GM10248 (cell line): ENCODE results near the gene SYT2.
"Not testable (repeated sequence)": the region's sequence is repeated elsewhere in the genome, so short reads cannot be mapped to it uniquely, and the experiment has no call there.

ENCODE experiments used
- CTCF ChIA-PET: fragments of 300-600 bp; sonication (Branson Sonifier 250); formaldehyde crosslinking; extraction: SDS; loops from one replicate; lab custom pipeline; 2021; ENCODE audit warnings: antibody characterized with exemption; lab: Yijun Ruan, JAX
- POLR2A ChIA-PET: fragments of 350-650 bp; sonication (Branson Sonifier 250); formaldehyde crosslinking; extraction: SDS; loops from one replicate; lab custom pipeline; 2020; ENCODE audit warnings: antibody characterized with exemption; lab: Yijun Ruan, JAX
- DNase-seq: peaks from one replicate; pipeline ENCODE4 v3.0.0; 2012; ENCODE audit errors: extremely low spot score
- TF ChIP-seq, protein P1 (sequence below): IDR thresholded peaks from 2 replicates; pipeline ENCODE4 v1.5.1; 2012; ENCODE audit warnings: mild to moderate bottlenecking, low read depth; ENCODE audit errors: extremely low read depth, missing control alignments, control extremely low read depth

SYT2 gene

DNA sequence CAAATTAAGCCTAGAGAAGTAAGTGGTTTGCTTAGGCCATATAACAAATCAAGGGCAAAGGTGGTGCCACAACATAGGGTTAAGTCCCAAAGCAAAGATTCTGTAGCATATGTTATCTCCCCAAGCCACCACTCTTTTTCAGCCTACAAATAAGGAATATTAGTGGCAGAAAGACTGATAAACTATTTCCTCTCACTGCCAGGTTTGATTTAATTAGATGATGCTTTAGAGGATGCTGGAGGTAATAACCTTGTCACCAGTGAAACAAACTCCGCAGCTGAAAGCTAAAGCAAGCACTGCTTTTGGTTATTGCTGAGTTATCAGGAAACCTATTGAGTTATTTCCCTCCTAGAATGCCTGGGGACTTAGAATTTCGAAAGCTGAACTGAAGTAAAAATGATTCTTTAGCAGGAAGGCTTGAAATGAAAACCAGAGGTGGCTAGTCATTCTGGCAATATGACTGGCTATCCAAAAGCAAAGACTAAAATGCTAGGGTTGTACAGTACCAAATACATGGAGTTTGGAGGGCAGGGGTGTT is 145.2 kb downstream of the SYT2 start:
- DNase-seq = no peak
- POLR2A ChIA-PET = no interaction called here
- CTCF ChIA-PET = interaction anchor here (1.1 to 6.1 kb wide), 11 partner anchors 8 to 434 kb away, joined by 3 to 40 read pairs (median 4); no protein-coding TSS in a partner anchor
- TF ChIP-seq, protein P1, sequence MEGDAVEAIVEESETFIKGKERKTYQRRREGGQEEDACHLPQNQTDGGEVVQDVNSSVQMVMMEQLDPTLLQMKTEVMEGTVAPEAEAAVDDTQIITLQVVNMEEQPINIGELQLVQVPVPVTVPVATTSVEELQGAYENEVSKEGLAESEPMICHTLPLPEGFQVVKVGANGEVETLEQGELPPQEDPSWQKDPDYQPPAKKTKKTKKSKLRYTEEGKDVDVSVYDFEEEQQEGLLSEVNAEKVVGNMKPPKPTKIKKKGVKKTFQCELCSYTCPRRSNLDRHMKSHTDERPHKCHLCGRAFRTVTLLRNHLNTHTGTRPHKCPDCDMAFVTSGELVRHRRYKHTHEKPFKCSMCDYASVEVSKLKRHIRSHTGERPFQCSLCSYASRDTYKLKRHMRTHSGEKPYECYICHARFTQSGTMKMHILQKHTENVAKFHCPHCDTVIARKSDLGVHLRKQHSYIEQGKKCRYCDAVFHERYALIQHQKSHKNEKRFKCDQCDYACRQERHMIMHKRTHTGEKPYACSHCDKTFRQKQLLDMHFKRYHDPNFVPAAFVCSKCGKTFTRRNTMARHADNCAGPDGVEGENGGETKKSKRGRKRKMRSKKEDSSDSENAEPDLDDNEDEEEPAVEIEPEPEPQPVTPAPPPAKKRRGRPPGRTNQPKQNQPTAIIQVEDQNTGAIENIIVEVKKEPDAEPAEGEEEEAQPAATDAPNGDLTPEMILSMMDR = no peak

- POLR2A ChIA-PET = no interaction called here
- CTCF ChIA-PET = interaction anchor here (1.1 to 6.1 kb wide), 6 partner anchors 8 to 435 kb away, joined by 3 to 40 read pairs (median 4); no protein-coding TSS in a partner anchor
- DNase-seq = no peak
These were observed 146.4 kb downstream of the SYT2 start for GRCh38 chr1:202563818-202564217.

GRCh38 chr1:202562444-202563060 is 147.7 kb downstream of the SYT2 start:
- CTCF ChIA-PET = interaction anchor here (0.6 to 6.1 kb wide), 8 partner anchors 10 to 38 kb away, joined by 3 to 40 read pairs (median 3); no protein-coding TSS in a partner anchor
- no peak for DNase-seq
- POLR2A ChIA-PET = no interaction called here
- TF ChIP-seq, protein P1 = no peak

More at GRCh38 chr1:202563818-202564217, 146.4 kb downstream of the SYT2 start:
- TF ChIP-seq, protein P1 = no peak

- no peak for DNase-seq
- TF ChIP-seq, protein P1 = no peak
- ChIA-PET POLR2A (no interaction called here), CTCF (interaction anchor here (0.6 to 6.1 kb wide), 8 partner anchors 11 to 39 kb away, joined by 3 to 40 read pairs (median 3); no protein-coding TSS in a partner anchor)
These were observed 148.4 kb downstream of the SYT2 start for GRCh38 chr1:202561726-202562443.

GRCh38 chr1:202561240-202561639 is 149.0 kb downstream of the SYT2 start:
- POLR2A ChIA-PET = no interaction called here
- no peak for DNase-seq
- TF ChIP-seq, protein P1 = no peak
- CTCF ChIA-PET = interaction anchor here (1.1 to 6.1 kb wide), 5 partner anchors 12 to 23 kb away, joined by 3 to 40 read pairs (median 5); no protein-coding TSS in a partner anchor

GRCh38 chr1:202557662-202558061 is 152.6 kb downstream of the SYT2 start:
- POLR2A ChIA-PET, DNase-seq, CTCF ChIA-PET: not testable (repeated sequence)

- DNase-seq, POLR2A ChIA-PET: not testable (repeated sequence)
- CTCF ChIA-PET = interaction anchor here (0.6 kb wide), 1 partner anchor 8 kb away, joined by 3 read pairs; no protein-coding TSS in a partner anchor
These were observed 154.2 kb downstream of the SYT2 start for GRCh38 chr1:202556037-202556436.

GRCh38 chr1:202554619-202555018 is 155.6 kb downstream of the SYT2 start:
- CTCF ChIA-PET = interaction anchor here (1.5 to 2.0 kb wide), 3 partner anchors 11 to 41 kb away, joined by 3 to 9 read pairs (median 4); no protein-coding TSS in a partner anchor
- POLR2A ChIA-PET, DNase-seq: not testable (repeated sequence)
